NCI-H524 (cell line): ENCODE data around the gene FEM1C.

ENCODE experiments used
- DNase-seq, 2 experiments: peaks; one replicate each; lab custom pipeline; 2025; lab: John Stamatoyannopoulos, UW

Gene FEM1C

GRCh38 chr5:115475788-115476187, 68.8 kb downstream of the FEM1C start:
- DNase-seq = no peak

- no peak for DNase-seq
These were observed 72.1 kb downstream of the FEM1C start for GRCh38 chr5:115472271-115473025.

- no peak for DNase-seq
These were observed 73.1 kb downstream of the FEM1C start for GRCh38 chr5:115471345-115472063.

- DNase-seq = no peak
These were observed 73.7 kb downstream of the FEM1C start for GRCh38 chr5:115470921-115471320.
